GM12878 (cell line): ENCODE results near the gene MEAK7.

Experiments
- BRCA1 ChIP-seq: IDR thresholded peaks from 2 replicates; pipeline ENCODE4 v1.6.1; 2011; ENCODE audit warnings: low read depth, low read length, improper control_type of control experiment
- CTCF ChIP-seq, 3 experiments: IDR thresholded peaks in 2 of 3; conservative IDR thresholded peaks in 1 of 3; 2 replicates each; pipeline ENCODE4 v1.5.1; 2011; ENCODE audit warnings: low read depth in 3 of 3, low read length in 3 of 3, mild to moderate bottlenecking in 3 of 3, control low read depth in 2 of 3, moderate library complexity in 2 of 3, inconsistent platforms in 1 of 3, mixed read lengths in 1 of 3; ENCODE audit not compliant: control insufficient read depth in 2 of 3, insufficient read depth in 1 of 3; ENCODE audit errors: extremely low read depth in 1 of 3
- KDM1A ChIP-seq: fragments of 200-600 bp; sonication (generic); IDR thresholded peaks from 2 replicates; pipeline ENCODE4 v1.6.1; 2016; ENCODE audit warnings: borderline replicate concordance
- MAX ChIP-seq: IDR thresholded peaks from 2 replicates; pipeline ENCODE4 v1.6.1; 2012; ENCODE audit warnings: low read depth, low read length, improper control_type of control experiment
- NFIC ChIP-seq: IDR thresholded peaks from 2 replicates; pipeline ENCODE4 v1.6.1; 2012; ENCODE audit warnings: low read depth, mild to moderate bottlenecking, inconsistent platforms, low read length, moderate library complexity
- SMAD1 ChIP-seq: fragments of 450-650 bp; IDR thresholded peaks from 2 replicates; pipeline ENCODE4 v1.6.1; 2018; ENCODE audit warnings: mild to moderate bottlenecking, low read depth; ENCODE audit not compliant: partially characterized antibody

GRCh38 chr16:84532855-84533486 is 28.5 kb upstream of the MEAK7 start:
- no peak for TF ChIP-seq CTCF (IDR thresholded peaks at IDR 0.05 in 2 of 3, conservative IDR thresholded peaks at IDR 0.05 in 1 of 3; ENCODE audit: control insufficient read depth in 2 of 3, extremely low read depth in 1 of 3, insufficient read depth in 1 of 3, low read depth in 3 of 3, low read length in 3 of 3)
- no peak for TF ChIP-seq KDM1A
- TF ChIP-seq SMAD1: no peak
- no peak for TF ChIP-seq BRCA1
- TF ChIP-seq NFIC: no peak
- TF ChIP-seq MAX: no peak
